Stimulated activated CD8-positive, alpha-beta memory T cell treated with anti-CD3 and anti-CD28 coated beads, Interleukin-7, amount 100 ng/mL, for 1 hour (primary cell): ENCODE data around the gene SLC25A29.

Experiments
- DNase-seq, 2 donors: peaks; one replicate each; pipeline ENCODE4 v3.0.0-alpha.2; 2020; ENCODE audit warnings: low read depth in 2 of 2

Gene SLC25A29

DNA sequence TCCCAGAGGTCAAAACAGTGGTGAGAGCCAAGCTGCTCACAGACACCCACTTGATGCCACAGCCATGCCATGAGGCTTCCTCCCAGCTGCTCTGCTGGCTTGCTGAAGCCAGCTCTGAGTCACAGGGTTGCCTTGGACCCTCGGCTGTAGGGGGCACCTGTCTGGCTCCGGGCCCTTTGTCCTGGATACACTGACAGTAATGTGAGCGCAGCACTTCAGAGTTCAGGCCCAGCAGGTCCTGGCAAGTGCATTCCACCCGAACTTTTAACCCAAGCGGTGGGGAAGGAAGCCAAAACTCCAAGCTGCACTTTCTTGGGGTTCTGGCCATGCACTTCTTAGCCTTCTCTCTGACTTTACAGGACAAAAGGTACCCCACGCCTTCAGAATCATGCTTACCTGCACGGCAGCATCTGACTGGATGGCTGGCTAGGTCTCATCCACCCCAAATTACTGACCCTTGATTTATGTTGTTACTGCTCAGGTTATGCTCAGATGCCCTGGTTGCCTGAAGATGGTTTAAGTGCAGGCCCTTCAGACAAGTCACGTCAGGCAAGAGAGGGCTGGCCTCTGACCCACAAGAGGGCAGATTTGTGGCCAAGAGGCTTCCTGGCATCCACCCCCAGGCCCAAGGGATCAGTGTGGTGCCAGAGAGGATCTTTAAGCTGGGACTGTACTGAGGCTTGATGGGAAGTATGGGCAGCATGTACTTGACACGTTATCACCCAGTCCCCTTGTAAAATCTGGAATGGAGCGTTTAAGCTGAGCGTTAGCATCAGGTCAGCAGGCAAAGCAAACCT is 24.8 kb downstream of the SLC25A29 start:
- no peak for DNase-seq

DNA sequence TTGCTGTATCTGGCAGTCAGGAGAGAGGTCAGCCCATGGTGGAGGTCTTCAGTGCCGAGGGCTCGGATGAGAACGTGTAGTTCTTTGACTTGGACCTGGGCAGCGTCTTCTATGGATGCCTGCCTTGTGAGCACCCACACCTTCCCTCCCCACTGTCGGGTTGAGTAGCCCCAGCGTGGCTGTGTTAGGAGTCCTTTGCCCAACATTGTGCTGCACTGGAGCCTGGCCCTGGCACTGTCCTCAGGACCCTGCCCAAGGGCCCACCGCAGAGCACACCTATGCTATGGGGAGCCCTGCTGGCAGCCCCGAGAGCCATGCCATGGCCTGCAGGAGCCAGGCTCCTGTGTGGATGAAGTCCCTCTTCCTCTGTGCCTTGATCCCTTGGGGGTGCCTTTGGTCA is 26.7 kb downstream of the SLC25A29 start:
- DNase-seq, result no peak

DNA sequence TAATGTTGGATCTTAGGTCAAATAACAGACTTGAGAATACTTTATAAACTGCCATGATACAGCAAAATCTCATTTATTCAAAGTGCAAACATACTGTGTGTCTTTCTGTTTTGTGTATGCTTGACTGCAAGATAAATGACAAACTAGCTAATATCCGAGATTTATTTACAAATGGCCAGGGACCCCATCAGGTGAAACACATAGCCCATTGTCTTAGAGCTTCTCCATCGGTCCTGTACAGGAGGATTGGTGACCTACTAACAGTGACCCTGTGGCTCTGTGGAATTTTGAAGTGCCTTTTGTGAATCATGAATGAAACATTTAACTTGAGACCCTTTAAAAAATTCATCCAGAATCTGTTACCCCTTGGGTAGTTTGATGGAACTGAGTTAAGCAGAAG is 27.1 kb downstream of the SLC25A29 start:
- DNase-seq, result no peak

DNA sequence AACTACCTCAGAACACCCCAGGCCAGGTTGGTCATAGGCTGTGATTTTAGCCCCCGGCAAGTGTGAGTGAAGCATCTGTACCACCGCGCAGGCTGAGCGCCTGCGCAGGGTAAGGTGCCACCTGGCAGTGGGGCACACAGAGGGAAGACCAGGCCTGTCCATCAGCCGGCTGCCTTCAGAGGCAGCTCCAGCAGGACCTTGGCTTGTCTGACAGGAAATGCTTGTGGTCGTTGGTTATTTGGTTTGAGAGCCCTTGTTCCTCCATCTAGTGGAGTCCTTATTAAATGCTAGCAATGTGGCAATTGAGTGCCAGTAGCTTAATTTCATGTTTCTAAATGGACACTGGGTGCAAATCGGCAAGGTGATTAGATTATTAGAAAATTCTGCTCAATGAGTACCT is 27.5 kb downstream of the SLC25A29 start:
- no peak for DNase-seq

DNA sequence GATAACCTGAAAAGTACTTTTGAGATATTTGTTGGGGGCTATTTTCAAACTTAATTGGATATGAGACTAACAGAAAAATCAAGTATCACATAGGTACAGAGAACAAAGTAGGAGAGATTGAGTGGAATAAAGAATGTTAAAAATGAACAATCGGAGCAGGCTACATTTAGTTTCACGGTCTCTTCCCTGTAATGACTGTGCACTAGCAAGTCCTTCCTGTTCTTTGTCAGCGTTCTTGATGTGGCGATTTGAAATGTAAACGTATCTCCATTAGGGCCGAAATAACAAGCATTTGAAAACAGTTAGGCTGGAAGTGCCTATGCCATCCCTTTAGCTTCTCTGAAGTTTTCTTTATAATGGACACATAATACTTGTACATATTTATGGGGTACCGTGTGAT is 31.0 kb downstream of the SLC25A29 start:
- DNase-seq, result no peak

DNA sequence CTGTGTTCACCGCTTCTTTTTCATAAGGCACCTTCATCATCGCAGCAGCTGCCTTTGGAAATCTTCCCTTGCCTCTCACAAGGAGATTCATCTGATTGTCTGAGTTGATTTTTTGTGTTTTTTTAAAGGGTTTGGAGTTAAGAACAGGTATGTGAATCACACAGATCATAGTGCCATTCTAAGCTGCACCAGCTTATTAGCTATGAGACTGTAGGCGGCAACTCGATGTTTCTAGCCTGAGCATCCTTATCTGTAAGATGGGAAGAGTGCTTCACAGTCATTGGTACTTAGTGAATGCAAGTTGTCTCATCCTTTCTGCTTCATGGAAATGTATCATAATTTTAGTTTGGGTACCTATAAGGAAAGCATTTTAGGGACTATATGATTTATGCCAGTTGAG is 32.0 kb downstream of the SLC25A29 start:
- no peak for DNase-seq

DNA sequence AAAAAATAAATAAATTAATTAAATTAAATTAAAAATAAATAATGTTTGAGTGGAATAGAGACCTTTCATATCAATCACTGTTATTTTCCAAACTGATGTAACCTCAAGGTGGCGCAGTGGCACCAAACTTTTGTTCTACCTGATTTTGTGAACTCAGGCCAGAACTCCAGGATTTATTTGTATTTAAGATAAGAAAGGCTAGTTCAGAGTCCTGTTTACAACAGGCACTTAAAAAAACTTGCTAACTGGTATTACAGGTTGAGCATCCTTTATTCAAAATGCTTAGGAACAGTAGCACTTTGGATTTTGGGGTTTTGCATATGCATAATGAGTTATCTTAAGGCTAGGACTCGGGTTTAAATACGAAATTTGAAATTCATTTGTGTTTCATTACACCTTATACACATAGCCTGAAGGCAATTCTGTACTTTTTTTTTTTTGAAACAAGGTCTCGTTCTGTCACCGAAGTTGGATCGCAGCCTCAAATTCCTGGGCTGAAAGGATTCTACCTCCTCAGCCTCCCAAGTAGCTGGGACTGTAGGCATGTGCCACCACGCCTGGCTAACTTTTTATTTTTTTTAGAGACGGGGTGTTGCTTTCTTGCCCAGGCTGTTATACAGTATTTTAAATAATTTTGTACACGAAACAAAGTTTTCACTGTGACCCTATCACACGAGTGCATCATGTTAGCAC is 34.9 kb downstream of the SLC25A29 start:
- peak in 1 of 2 donors; percentile 15 for DNase-seq

DNA sequence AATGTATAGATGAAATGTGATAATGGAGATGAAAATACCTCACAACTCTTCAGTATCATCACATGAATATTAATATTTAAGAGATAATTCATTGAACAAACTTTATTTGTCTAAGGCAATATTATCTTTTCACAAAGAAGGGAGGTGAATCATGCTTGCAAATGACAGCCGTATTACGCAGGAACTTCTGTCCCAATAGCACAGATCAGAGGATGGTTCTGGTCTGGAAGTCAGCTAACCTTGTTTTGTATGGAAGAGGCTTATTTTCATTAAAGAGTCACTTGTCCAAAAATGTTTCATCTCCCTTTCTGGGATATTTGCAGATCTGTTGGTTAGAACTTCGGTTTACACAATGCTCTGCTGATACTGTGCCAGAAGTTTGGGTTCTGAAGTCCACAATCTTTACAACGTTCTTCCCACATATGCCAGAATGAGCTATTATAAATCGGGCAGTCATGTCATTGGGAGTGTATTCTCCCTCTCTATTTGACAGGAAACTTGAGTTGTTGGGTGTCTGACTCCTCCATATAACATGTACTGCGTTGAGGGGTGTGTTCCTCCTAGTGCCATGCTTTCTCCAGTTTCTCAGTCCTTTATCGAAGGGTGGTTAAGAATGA is 37.5 kb downstream of the SLC25A29 start:
- DNase-seq, result no peak

DNA sequence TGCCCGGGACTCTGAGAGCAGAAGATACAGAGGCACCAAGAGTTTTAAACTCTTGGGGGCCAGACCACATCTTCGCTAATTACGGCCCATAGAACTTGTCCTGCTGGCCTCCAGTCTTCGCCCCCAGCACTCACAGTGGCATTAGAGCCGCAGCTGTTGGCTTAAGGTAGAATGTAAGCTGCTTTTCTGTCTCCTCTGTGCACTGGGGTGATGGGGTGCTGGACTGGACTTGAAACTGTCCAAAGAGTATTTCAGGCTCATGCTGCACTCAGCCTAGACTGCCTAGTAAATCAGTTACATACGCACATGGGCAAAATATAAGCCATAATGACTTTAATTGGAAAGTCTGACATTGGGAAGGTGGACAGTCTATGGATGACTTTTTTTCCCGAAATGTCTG is 38.3 kb downstream of the SLC25A29 start:
- no peak for DNase-seq

DNA sequence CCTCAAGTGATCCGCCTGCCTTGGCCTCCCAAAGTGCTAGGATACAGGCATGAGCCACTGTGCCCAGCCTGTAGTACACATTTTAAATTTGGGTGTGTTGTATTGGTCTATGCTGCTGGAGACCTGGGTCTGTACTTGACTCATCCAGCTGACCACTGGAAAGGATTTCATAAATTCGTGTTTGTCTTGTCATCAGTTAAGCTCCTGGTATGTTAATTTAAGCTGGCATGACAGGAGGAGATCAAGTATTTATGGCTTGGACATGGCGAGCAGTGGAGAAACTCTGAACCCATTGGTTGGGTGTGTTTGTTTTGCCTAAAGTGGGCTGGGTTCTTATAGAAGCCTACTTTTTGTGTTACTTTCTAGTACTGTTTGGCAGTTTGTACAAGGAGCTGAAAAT is 43.1 kb downstream of the SLC25A29 start:
- no peak for DNase-seq

DNA sequence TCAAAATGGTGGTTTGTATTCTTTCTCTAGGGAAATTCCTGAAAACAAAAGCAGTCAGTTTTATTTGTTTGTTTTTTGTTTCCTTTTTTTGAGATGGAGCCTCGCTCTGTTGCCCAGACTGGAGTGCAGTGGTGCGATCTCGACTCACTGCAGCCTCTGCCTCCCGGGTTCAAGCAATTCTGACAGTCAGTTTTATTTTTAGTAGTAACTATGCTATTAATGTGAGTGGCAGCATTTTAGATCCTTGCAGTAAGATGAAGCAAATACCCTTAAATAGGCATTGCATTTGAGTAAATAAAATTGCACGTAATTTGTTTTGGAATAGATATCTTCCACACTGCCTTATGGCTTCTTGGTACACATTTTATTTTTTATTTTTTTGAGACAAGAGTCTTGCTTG is 43.7 kb downstream of the SLC25A29 start:
- DNase-seq, result no peak

DNA sequence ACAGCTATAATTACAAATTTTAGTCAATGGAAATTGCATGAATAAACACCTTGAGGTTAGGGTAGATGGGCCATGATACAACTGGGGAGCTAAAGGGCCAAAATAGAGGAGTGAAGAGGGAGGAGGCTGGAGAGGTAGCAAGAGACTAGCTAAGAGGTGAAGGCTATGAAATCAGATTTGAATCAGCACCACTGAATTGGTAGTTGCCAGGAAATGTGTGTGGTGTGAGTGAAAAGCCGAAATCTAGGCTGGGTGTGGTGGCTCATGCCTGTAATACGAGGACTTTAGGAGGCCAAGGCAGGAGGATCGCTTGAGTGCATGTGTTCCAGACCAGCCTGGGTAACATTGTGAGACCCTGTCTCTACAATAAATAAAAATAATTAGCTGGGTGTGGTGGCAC is 44.6 kb downstream of the SLC25A29 start:
- DNase-seq, result no peak

DNA sequence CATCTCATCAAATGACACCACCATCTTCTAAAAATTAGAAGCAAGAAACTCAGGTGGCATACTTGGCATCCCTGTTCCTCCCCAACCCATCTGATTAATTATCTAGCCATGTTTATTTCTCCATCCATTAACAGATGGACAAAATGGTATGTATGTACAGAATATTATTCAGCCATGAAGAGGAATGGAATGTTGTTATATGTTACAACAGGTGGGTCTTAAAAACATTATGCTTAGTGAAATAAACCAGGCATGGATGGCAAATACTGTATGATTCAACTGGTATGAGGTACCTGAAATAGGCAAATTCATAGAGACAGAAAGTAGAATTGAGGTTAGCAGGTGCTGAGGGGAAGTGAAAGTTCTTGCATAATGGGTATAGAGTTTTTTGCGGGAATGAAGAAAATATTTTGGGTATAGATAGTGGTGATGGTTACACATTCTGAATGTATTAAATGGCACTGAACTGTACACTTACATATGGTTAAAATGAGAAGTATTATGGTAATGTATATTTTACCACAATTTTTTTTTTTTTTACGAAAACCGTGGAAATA is 49.8 kb downstream of the SLC25A29 start:
- DNase-seq, result no peak

DNA sequence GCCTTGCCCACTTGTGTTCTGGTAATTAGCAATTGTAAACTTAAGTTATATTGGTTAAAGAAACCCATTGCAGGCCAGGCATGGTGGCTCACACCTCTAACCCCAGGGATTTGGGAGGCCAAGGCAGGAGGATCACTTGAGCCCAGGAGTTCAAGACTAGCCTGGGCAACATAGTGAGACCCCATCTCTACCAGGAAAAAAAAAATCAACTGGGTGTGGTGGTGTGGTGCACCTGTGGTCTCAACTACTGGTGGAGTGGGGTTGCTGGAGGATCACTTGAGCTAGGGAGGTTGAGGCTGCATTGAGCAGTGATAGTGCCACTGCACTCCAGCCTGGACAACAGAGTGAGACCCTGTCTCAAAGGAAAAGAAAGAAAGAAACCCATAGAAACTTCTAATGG is 53.6 kb downstream of the SLC25A29 start:
- DNase-seq, result no peak

DNA sequence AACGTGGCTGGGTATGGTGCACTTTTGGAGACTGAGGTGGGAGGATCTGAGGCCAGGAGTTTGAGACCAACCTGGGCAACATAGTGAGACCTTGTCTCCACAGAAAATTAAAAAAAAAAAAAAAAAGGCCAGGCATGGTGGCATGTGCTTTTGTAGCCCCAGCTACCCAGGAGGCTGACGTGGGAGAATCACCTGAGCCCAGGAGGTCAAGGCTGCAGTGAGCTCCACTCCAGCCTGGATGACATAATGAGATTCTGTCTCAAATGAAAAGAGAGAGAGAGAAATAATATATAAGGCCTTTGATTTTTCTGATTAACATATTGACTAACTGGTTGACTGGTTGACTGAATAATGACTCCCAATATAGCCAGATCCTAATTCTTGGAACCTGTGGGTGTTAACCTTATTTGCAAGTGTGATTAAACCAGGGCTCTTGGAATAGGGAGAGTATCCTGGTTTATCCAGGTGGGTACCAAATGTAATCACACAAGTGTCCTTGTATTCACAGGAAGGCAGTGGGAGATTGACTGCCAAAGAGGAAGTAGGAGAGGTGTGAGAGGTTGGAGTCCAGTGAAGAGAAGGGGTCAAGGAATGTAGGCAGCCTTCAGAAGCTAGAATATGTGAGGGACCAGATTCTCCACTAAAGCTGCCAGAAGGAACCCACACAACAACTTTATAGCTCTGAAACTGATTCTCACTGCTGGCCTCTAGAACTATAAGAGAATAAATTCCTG is 55.3 kb downstream of the SLC25A29 start:
- no peak for DNase-seq

DNA sequence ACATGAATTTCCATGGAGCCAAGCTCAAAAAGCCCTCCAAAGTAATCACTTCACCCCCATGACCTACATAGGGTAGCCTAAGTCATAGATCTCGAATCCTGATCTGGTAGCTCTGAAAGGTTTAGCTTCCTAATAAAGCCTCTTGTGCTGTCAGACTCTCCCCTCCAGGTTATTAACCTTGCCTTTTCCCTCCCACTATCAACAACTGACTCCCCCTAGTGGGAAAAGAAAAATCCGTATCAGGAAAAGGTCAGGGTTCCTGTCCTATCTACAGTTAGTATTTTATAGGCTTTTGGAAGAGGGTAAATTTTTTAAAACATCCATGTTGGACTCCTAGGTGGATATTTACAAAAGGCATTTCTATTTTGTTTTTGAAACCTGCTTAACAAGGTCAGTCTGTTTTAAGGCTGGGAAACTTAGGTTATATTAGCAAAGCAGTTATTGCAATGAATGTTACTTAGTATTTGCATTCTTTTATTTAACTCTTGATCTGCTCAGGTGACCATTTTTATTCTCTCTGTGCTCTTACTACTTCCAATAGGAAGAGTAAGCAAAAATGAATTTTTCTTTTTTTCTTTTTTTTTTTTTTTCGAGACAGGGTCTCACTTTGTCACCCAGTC is 59.3 kb downstream of the SLC25A29 start:
- DNase-seq, result no peak

DNA sequence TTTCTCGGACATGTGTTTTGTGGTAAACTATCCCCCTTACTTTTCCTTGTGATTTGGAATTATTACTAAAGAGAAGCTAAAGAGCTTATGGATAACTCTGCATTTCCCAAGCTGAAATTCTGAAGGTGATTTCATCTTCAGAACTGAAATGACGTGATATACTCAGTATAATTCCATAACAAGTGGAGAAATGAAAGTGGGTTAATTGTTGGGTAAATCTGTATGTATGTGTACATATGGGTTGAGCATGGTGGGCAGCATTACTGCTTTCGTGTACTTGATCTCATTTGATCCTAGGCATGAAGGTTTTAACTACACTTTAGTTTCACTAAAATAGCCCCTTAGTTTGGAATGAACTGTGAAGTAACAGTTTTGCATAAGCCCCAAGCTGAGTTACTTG is 63.2 kb downstream of the SLC25A29 start:
- no peak for DNase-seq

DNA sequence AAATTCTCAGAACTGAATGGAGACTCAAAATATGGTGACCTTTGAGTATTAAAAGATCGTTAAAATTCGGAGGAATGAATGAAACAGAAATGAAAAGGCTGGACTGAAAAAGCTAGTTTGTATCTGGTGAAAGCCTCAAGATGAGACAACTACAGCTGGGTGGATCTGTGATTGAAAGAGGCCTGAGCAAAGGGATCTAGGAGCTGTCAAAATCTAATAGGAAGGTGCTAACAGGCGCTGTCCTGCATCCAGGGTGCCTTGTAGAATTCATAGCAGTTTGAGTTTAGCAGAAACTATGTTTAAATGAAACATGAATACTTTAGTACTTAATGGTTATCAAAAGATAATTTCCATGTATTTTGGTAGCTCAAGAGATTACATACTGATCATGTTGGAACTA is 65.0 kb downstream of the SLC25A29 start:
- DNase-seq, result no peak
